ENCODE measurements around the gene NAA15.
"Not testable (repeated sequence)": the region's sequence is repeated elsewhere in the genome, so short reads cannot be mapped to it uniquely, and the experiment has no call there.

NAA15 gene

DNA sequence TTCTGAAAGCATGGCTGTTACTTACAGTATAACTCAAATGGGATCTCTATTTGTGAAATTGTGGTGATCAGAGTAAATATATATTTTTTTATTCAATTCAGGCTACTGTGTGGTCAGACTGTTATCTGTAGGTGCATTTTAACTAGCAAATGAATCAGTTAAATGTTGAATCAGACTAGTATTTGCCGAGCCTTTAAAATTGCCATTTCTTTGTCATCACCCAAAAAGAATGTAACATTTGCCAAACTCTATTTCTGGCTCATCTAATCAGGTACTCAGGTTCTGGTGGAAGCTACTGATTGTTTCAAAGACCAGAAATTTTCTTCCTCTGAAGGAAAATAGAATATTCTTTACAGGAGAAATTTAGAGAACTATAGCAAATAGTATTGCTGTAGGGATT is 1.8 kb upstream of the NAA15 start:
- no peak for DNase-seq

DNA sequence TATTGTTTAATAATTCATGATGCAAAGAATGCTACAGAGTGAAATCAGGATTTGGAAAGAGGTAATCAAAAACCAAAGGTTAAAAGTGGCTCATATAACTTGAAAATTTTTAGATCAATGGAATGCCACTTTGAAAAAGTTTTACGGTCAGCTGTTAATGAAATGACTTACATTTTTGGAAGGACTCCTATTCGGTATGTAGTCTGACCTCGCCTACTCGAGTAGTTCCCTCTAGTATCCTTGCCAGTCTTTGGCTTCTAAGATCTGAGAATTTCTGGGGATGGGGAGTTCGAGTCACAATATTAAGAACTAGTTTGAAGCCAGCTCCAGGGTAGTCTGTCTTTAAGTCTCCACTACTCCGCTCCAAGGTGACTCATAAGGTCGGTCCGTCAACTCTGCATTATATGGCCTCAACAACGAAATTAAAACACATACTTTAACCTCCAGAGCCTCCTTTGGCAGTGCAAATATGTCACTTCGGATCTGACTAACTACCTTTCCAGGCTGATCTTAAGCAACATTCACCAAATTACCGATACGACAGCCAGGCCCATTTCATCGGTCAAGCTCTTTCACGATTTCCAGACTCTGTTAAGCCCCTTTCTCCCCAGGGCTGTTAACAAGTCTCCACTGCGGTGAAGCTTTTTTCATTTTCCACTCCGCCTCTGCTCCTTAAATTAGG is 733 bp upstream of the NAA15 start:
- peak; percentile 13 for DNase-seq

DNA sequence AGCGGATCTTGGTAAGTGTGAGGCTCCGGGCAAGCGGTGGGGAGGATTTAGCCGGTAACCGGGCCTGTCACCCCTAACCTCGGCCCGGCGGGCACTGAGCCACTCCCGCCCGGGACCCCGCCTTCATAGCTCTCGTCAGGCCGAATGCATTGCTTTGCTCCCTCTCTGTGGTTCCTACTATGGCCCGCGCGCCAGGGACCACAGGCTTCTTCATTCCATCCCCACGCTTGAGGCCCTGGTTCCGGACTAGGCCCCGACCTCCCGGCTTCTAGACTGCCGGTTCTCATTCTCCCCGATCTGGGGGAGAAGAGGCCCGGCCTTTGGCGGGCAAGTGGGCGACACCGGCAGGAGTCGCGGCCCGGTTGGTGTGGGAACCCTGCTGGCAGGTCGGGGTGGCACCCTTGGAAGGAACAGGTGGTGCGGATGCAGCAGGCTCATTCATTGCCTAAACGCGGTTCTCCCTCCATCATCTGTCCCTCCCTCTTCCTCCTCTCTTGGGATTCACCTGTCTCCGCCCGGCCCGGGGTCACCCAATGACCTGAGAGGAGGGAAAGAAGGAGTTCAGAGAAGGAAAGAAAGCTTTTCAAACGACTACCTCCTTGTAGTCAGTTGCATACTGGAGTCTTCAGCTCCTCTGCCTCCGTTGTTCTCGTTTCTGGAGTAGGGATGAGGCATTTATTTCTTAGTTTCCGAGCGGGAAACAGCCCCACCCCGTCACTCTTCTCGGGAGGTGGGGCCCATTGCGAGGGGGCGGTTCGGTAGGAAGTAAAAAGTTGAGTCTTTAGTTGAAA is 711 bp downstream of the NAA15 start, which contains the start of gene NDUFC1:
Gene NDUFC1 (minus strand): TSS at position 657 of the 791 bp plus-strand sequence. CDS start 6,679 bp downstream, outside the sequence.
- DNase-seq = peak; percentile 65

DNA sequence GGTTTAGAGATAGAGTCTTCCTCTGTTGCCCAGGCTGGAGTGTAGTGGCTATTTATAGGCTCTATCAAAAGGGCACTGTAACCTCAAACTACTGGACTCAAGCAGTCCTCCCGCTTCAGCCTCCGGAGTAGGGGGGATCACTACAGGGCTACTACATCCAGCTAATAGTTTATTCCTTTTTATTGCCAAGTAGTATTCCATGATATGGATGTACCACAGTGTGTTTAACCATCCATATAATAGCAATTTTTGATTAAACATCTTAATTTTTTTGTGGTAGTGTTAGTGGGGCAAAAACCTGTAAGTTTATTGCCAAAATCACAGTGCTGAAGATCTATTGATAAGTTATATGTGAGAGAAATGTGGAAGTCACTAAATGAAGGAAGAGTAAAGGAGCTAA is 3.6 kb downstream of the NAA15 start:
- no peak for DNase-seq

DNA sequence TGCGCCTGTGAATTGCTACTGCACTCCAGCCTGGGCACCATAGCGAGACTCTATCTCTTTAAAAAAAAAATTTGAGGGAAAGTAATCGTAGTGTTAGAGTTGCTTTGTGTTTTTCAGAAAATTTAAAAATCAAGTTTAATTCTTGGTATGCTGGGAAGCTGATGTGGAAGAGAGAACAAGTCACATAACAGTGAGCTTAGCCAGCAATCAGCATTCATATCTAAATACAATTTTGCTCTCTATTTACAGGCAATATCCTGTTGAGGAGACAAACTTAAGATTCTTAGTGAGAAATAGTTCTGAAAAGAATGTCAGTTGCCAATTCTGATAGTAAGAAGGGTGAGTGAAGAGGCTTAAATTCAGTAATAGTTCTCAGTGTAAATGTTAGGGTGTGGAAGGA is 10.6 kb downstream of the NAA15 start:
- no peak for DNase-seq

DNA sequence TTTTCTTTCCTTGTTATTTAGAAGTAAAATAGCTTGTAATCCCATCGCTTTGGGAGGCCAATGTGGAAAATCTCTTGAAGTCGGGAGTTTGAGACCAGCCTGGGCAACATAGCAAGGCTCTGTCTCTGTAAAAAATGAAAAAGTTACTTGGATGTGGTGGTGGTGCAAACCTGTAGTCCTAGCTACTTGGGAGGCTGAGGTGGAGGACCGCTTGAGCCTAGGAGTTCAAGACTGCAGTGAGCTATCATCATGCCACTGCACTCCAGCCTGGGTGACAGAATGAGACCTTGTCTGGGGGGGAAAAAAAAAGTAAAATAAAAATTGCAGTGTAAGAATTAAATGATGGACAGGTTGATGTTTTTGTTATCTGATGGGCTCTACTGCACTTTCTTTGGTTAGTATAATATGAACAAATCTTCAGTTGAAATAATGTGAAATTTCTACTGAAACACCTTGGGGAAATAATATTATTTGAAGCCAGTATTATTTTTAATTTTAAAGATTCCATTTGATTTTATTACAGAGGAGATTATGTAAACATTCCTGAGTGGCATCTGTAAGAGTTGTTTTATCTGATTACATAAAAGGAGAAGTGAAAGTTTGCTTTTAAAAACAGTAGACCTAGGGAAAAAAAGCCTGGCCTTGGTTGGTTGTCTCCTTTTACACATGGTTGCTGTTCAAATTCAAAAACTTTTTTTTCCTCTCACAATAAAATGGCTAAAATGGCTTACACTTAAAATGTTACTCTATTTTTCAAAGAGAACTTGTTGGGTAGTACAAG is 11.4 kb downstream of the NAA15 start:
- DNase-seq = no peak

DNA sequence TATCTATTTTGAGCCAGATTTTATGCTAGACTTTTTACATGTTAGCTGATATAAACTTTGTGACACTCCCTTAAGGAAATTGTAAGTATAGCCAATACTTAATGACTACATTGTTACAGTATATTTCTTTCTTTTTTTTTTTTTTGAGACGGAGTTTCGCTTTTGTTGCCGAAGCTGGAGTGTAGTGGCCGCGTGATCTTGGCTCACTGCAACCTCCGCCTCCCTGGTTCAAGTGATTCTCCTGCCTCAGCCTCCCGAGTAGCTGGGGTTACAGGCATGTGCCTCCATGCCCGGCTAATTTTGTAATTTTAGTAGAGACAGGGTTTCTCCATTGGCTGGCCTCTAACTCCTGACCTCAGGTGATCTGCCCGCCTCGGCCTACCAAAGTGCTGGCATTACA is 12.1 kb downstream of the NAA15 start:
- not testable (repeated sequence) for DNase-seq

DNA sequence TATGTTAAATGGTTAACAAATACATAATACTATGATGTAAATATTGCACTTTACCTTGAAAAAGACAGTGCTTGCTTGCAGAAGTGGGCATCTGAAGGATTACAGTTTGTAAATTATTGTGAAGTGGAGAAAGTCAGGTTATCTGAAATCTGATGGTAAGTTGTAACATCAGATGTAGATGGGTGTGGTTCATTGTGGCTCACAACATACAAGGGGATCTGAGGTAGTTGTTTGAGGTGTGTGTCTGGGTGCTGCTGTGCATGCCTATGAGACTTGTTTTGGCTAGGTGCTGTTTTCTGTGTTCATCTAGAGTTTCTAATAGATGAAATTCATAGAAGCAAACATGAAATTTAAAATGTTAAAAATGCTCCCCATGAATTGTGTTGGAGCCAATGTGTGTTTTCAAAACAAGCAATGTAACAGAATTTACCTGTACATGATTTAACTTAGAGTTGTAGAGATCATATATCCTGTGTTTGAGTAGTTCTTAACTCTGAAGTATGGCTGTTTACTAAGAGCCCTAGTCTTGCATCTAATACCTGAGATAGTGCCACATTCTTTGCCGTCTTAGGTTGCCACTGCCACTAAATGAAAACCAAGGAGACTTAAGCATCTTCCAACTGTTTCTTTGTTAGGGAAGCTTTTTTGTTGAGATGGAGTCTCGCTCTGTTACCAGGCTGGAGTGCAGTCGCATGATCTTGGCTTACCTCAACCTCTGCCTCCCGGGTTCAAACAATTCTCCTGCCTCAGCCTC is 12.9 kb downstream of the NAA15 start:
- DNase-seq = no peak

DNA sequence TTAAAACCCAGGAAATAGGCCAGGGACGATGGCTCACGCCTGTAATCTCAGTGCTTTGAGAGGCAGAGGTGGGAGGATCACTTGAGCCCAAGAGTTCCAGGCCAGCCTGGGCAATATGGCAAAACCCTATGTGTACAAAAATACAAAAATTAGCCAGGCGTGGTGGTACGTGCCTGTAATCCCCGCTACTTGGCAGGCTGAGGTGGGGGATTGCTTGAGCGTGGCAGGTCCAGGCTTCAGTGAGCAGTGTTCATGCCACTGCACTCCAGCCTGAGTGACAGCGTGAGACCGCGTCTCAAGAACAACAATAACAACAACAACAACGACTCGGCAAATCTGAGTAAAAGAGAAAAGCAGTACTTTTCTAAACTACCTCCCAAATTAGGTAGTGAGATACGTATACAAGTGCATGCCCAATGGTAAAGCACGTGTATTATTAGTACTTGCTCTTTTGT is 13.9 kb downstream of the NAA15 start:
- DNase-seq = no peak

DNA sequence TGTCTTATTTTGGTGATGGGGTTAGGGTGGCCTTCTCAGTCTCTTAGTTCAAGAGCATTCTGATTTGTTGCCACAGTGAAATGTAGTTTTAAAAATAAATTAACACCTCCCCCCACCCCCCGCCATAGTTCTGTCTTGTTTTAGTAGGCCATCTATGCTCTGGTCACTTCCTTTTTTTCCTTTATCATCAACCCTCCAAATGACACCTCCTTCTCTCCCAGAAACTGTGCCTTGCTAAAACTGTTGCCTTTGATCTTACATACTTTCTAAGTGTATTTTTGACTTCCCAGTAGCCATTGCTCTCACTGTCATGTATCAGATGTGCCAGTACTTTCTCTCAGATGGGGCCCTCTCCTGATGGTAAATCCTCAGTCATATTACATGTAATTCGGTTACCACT is 15.4 kb downstream of the NAA15 start:
- DNase-seq = no peak

DNA sequence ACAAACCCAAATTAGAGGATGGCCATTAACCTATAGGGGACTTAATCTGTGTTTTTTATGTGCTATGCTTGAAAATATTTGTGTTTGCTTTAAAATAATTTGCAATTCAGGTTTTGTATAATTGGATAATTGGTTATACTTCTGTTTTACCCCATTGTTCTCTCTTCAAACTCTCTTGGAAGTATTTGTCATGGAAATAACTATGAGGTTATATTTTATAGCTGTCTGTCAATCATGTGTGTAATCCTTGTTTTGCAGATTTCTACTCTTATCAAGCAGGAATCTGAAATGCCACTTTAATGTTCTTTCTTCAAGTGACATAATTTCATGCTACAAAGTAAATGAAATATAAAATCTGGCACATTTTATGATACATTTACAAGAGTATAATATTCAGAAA is 16.3 kb downstream of the NAA15 start:
- no peak for DNase-seq

DNA sequence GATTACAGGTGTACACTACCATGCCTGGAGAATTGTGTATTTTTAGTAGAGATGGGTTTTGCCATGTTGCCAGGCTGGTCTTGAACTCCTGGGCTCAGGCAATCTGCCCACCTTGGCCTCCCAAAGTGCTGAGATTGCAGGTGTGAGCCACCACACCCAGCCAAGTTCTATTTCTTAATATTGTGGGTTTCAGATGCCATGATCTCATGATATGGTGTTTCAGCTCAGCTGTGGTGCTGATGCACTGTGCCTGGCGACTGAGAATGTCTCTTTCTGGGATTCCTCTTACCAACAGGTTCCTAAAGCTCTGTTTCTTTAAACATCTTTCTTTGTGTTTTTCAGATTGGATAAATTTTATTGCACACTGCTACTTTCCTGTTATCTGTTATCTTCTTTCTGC is 18.3 kb downstream of the NAA15 start:
- DNase-seq = no peak

DNA sequence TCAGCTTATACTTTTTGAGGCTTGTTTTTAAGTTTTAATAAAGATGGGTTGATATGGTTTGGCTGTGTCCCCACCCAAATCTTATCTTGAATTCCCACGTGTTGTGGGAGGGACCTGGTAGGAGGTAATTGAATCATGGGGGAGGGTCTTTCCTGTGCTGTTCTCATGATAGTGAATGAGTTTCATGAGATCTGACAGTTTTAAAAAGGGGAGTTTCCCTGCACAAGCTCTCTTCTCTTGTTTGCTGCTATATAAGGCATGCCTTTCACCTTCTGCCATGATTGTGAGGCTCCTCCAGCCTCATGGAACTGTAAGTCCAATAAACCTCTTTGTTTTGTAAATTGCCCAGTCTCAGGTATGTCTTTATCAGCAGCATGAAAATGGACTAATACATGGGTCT is 20.8 kb downstream of the NAA15 start:
- not testable (repeated sequence) for DNase-seq

DNA sequence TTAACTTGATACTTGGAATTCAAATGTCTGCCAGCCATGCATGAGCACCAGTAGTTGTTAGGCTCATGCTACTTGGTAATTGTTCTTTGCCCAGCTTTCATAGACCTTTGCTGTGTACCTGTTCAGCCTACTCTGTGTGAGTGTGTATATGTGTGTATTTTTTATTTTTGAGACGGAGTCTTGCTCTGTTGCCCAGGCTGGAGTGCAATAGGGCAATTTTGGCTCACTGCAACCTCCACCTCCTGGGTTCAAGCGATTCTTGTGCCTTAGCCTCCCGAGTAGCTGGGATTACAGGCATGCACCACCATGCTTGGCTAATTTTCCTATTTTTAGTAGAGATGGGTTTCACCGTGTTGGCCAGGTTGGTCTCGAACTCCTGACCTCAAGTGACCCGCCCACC is 21.2 kb downstream of the NAA15 start:
- DNase-seq = not testable (repeated sequence)

DNA sequence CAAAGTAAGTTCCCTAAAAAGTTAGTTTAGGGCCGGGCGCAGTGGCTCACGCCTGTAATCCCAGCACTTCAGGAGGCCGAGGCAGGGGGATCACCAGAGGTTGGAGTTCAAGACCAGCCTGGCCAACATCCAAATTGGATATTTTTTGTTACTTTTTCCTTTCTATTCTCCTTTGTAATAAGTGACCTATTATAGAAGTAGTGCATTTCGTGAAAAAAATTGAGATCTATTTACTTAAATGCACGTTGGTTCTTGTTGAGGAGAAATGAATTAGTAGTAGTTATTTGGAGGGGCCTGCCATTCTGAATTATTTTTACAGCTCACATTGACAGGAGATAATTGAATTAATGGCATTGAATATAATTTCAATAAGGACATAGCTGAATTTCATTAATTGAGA is 23.3 kb downstream of the NAA15 start:
- DNase-seq = no peak

DNA sequence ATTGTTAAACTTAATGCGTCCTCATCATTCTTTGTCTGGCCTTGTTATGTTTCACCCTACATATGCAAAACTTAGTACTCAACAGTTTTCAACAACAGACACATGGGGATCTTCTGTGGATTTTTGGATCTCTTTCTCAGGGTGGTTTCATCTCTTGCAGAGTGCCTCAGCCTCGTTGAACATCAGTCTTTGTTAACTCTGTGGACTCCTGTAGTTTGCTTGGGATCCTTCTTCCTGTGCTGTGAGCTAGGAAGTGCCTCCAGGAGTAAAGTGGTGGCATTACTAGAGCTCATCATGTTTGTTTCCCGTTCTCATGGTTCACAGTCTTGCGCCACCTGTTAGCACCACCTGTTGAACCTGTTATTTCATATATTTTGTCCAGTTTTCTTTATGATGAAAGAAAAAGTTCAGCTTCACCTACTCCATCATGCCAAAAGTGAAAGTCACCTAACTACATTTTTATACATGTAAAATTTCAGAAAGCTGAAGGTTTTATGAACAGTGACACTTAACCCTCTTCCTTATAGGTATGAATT is 28.4 kb downstream of the NAA15 start:
- DNase-seq = no peak

DNA sequence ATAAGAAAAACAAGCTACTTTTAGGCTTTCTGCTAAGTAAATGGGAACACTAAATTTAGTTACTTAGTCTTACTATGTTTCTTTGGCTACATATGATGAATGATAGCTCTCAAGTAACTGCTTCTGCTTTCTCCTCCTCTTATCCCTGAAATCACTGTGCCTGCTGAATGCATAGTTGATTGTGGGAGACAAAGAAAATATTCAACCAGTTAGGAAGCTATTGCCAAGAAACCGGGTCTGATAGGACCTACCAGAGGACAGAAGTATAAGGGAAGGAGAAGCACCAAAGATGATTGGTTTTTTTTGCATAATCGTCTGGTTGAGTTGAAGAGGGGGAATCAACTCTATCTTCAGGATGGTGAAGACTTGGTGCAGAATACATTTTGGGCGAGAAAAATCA is 29.0 kb downstream of the NAA15 start:
- no peak for DNase-seq

DNA sequence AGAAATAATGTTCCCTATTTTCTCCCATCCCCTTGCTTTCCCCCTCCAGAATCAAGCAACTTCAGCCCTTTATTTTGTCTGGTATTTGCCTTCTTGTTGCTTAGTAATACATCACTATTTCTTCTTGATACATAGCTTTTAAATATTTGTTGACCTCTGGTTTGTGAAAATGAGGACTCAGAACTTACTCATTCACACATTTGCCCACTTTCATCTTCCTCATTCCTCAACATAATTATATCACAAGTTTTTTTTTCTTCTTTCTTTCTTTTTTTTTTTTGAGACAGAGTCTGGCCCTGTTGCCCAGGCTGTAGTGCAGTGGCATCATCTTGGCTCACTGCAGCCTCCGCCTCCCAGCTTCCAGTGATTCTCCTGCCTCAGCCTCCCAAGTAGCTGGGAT is 29.9 kb downstream of the NAA15 start:
- DNase-seq = no peak

DNA sequence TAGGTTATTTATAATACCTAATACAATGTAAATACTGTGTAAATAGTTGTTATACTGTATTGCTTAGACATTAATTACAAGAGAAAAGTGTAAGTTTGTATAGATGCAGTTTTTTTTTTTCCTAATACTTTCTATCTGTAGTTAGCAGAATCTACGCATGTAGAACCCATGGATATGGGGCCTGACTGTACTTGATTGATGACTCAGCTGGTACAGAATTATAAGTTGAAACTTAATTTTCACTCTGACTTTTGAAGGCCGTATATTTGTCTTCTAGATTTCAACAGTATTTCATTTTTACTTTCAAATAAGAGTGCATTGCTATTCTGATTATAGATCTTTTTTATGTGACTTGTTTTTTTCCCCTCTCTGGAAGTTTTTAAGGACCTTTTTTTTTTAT is 31.7 kb downstream of the NAA15 start:
- no peak for DNase-seq

DNA sequence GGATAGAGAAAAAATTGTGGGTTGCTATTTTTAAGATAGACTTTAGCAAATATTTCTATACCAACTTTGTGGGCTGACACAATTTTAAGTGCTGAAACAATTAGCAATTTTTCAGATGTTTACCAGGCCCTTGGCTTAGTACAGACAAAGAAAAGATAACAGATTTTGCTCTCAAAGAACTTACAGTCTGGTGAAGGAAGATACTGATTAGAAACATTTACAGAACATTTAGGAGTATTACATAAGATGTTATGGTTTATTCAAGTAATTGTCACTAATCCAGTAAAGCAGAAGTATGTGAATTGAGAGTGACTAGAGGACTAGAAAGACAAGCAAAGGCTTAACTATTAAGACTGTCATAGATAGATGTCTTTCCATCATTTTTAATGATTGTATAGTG is 36.3 kb downstream of the NAA15 start:
- no peak for DNase-seq

DNA sequence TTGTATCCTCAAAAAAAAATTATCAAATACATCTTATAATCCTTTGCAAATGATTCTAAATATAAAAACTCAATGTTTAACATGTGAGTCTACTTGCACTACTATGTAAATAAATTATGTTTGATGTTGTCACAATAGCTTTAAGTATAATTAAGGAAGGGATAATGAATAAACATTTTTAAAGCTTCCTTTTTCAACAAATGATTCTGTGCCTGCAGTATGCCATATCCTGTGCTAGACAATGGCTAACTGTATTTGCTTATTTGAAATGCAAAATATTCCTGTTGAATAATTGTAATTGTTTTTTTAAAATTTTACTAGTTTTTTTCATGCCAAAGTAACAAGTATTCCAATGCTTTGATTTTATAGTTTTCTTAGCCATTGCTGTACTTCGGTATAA is 60.0 kb downstream of the NAA15 start:
- no peak for DNase-seq

DNA sequence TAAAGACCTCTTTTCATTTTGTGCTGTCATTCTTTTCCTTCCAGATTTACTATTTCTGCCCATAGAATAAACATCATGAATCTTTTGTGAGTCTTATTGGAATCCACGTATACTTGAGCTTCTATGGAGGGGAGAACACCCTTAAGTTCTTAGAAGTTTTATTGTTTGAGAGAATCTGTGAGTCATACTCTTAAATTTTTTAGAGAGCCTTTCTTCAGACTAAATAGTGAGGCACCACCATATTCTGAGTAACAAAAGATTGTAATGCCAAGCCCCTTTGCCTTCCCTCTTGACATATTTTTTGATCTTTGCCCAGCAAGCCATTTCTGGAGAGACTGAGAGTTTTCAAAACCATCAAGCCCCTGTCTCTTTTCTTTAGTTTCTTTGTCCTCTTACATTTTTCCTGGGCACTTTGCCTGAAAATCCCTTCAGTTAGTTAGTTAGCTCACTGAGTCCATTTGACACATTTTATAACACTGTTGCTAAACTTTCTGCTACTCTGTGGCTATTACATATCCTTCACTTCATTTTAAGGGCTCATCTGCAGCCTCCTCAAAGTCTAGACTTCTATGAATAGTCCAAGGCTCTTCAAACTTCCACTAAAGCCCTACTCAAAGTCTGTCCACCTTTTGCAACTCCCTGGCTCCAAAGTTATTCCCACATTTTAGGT is 66.3 kb downstream of the NAA15 start:
- DNase-seq = no peak

Measured in effector CD4-positive, alpha-beta T cell (primary cell).